Measurements from ENCODE around the gene PLEKHM2. TPM values are rescaled to one million over a fixed set of nuclear protein-coding genes. Genes with fewer than 3 reads are reported as not detected.
"Not testable (repeated sequence)": the region's sequence is repeated elsewhere in the genome, so short reads cannot be mapped to it uniquely, and the experiment has no call there.

The PLEKHM2 gene
- total RNA-seq = 91.4 TPM
- long read RNA-seq, full-length matches to known transcripts = 23 of 88 reads
- long read RNA-seq, partial matches to known transcripts = 58 of 88 reads
- long read RNA-seq, other reads (novel, unspliced or antisense) = 7 of 88 reads

- ATAC-seq (peak; percentile 78), DNase-seq (ENCODE audit: missing footprints) (peak; percentile 77)
- intact Hi-C loops (cut with DNase I) = loop anchor here (5.0 kb wide), 3 partner anchors 33 to 57 kb away; partner anchors contain the start of gene SLC25A34
Measured at GRCh38 chr1:15684042-15684461, at the start of gene PLEKHM2. Gene PLEKHM2, plus strand, starts transcription at chr1:15684320. Its CDS starts 239 bp downstream, at chr1:15684559.

DNA sequence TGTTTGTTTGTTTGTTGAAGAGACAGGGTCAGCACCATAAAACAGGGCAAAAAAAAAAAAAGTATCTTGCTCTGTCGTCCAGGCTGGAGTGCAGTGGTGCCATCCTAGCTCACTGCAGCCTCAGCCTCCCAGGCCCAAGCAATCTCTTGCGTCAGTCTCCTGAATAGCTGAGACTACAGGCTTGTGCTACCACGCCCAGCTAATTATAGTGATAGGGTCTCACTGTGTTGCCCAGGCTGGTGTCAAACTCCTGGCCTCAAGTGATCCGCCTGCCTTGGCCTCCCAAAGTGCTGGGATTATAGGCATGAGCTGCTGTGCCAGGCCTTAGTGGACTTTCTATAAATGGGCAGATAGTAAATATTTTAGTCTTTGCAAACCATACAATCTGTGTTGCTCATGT lies 47.7 kb upstream of the PLEKHM2 start:
- DNase-seq (ENCODE audit: missing footprints) (no peak), ATAC-seq (no peak)

GRCh38 chr1:15637826-15638225 lies 46.3 kb upstream of the PLEKHM2 start:
- no peak for ATAC-seq
- no peak for DNase-seq (ENCODE audit: missing footprints)
- intact Hi-C loops (cut with DNase I) = no loop called here

More for the DNA sequence above, 47.7 kb upstream of the PLEKHM2 start:
- intact Hi-C loops (cut with DNase I) = no loop called here

DNA sequence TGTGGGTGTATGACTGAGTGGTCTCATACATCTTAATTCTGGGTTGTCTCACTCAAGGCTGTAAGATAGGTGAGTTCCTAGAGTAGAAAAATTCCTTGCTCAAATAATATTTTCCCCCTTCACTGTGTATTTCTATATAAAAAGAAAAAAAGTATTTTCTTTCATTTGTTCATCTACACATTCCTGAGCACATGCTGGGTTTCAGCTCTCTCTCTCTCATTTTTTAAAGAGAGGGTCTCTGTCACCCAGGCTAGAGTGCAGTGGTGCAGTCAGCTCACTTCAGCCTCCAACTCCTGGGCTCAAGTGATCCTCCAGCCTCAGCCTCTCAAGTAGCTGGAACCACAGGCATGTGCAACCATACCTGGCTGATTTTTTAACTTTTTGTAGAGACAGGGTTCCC lies 44.9 kb upstream of the PLEKHM2 start:
- no peak for ATAC-seq
- no peak for DNase-seq (ENCODE audit: missing footprints)
- intact Hi-C loops (cut with DNase I) = no loop called here

DNA sequence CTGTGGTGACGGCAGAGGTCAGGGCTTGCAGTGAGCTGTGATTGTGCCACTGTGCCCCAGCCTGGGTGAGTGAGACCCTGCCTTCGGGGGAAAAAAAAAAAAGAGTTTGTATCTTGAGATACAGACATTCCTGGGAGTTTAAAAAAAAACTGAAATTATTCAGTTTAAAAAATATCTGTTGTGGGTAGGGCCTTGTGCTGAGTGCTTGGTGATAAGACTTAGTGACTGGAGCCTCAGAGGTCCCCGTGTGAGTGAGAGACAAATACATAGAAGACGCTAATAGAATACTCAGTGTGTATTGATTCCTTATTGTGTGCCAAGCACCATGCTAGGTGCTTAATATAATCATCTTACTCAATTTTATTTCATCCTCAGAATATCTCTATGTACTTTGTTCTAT lies 44.2 kb upstream of the PLEKHM2 start:
- intact Hi-C loops (cut with DNase I) = no loop called here
- ATAC-seq (no peak), DNase-seq (ENCODE audit: missing footprints) (no peak)

DNA sequence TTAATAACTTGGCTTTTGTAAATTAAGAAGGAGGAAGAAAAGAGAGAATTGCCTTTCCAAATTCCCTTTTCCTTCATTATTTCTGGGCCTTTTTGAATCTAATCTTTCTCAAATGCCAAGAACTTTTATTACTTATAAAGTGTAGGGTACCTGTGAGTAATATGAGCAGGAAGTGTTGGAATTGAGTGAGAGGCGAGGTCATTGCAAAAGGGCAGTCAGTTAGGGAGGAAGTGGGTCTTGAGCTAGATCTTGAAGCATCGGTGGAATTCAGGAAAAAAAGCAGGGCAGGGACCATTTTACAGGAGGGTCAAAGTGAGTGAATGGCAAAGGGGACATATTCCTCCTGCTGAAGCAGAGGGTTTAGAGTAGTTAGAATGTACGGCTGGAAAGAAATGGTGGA lies 43.5 kb upstream of the PLEKHM2 start:
- no peak for ATAC-seq
- no peak for DNase-seq (ENCODE audit: missing footprints)
- intact Hi-C loops (cut with DNase I) = no loop called here

DNA sequence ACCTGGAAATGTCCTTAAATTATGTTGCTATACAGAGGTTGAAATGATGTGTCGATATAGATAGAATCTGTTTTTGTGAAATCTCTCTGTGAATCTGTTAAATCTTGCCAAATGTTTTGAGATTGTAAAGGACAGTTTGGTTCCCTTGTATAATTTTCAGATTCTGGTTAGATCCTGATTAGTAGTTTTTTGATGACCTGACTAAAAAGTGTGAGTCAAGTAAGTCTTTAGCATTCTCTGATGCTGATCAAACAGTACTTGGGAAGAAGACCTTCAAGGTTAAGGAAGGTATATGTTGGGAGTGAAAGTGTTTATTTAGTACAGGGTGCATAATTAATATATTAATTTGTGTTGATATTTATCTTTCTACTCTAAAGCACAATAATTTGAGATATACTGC lies 34.2 kb upstream of the PLEKHM2 start:
- no peak for DNase-seq (ENCODE audit: missing footprints)
- ATAC-seq = no peak
- intact Hi-C loops (cut with DNase I) = no loop called here

DNA sequence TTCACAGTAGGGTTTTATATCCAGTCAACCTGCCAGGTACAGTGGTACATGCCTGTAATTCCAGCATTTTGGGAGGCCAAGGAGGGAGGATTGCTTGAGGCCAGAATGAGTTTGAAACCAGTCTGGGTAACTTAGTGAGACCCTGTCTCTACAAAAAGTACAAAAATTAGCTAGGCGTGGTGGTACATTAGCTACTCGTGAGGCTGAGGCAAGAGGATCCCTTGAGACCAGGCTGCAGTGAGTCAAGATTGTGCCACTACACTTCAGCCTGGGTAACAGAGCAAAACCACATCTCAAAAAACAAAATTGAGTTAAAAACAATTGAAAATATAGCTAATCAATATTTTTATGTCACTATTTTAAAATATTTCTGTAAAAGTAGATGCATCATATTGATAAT lies 33.7 kb upstream of the PLEKHM2 start:
- intact Hi-C loops (cut with DNase I) = no loop called here
- no peak for DNase-seq (ENCODE audit: missing footprints)
- no peak for ATAC-seq

- ATAC-seq; DNase-seq (ENCODE audit: missing footprints); intact Hi-C loops (cut with DNase I): not testable (repeated sequence)
Measured at GRCh38 chr1:15652130-15652529, 32.0 kb upstream of the PLEKHM2 start.

DNA sequence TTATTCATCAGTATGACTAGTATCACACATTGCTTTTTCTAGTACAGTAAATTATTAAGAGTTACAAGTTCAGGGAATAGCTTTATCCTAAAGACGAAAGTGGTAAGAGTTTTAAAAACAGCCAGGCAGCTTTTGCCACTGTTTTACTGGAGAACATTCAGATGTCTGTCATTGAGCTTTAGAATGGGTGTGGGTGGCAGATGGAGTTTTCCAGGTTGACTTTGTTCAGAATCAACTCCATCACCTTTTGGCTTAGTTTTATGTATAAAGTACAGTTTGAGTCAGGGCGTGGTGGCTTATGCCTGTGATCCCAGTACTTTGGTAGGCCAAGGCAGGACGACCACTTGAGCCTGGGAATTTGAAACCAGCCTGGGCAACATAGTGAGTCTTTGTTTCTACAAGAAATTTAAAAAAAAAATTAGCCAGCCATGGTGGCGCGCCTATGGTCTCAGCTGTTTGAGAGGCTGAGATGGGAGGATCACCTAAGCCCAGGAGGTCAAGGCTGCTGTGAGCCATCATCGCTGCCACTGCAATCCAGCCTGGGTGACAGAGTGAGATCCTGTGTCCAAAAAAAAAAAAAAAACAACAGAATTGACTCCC lies 29.9 kb upstream of the PLEKHM2 start:
- DNase-seq (ENCODE audit: missing footprints) (no peak), ATAC-seq (no peak)
- intact Hi-C loops (cut with DNase I) = no loop called here

- DNase-seq (ENCODE audit: missing footprints) = no peak
- peak; percentile 72 for ATAC-seq
- intact Hi-C loops (cut with DNase I) = loop anchor here (5.0 kb wide), 1 partner anchor 86 kb away; the partner anchor contains the start of gene TMEM82
Measured at GRCh38 chr1:15656464-15656863, 27.7 kb upstream of the PLEKHM2 start.

DNA sequence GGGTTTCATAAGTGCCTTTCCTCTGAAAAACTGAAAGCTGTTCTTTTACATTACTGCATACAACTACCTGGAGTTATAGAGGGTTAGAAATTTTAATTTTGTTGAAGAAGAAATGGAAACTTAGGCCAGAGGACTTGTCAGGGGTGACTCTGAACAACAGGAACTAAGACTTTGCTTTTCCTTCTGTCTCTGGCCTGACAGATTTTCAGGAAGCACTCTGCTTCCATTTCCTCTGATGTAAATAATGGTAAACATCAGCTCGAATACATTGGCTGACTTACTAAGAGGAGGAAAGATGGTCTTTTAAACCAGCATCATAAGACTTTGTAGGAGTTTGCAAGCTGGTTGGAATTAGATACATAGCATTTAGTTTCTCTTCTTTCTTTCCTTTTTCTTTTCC lies 27.1 kb upstream of the PLEKHM2 start:
- intact Hi-C loops (cut with DNase I) = loop anchor here (5.0 kb wide), 1 partner anchor 85 kb away; the partner anchor contains the start of gene TMEM82
- DNase-seq (ENCODE audit: missing footprints) = no peak
- no peak for ATAC-seq

DNA sequence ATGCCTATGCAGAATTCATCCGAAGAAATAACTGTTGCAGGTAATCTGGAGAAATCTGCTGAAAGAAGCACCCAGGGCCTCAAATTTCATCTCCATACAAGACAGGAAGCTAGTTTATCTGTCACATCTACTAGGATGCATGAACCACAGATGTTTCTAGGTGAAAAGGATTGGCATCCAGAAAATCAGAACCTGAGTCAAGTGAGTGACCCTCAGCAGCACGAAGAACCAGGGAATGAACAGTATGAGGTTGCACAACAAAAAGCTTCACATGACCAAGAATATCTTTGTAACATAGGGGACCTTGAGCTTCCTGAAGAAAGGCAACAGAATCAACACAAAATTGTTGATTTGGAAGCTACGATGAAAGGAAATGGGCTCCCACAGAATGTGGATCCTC lies 24.0 kb upstream of the PLEKHM2 start:
- ATAC-seq (no peak), DNase-seq (ENCODE audit: missing footprints) (no peak)
- intact Hi-C loops (cut with DNase I) = no loop called here

GRCh38 chr1:15662477-15662876 lies 21.6 kb upstream of the PLEKHM2 start:
- peak; percentile 73 for ATAC-seq
- no peak for DNase-seq (ENCODE audit: missing footprints)
- intact Hi-C loops (cut with DNase I) = no loop called here

- ATAC-seq (no peak), DNase-seq (ENCODE audit: missing footprints) (no peak)
- intact Hi-C loops (cut with DNase I) = no loop called here
Measured at GRCh38 chr1:15663925-15664324, 20.2 kb upstream of the PLEKHM2 start.

GRCh38 chr1:15667362-15667761 lies 16.8 kb upstream of the PLEKHM2 start:
- ATAC-seq = peak; percentile 19
- no peak for DNase-seq (ENCODE audit: missing footprints)
- intact Hi-C loops (cut with DNase I) = no loop called here

DNA sequence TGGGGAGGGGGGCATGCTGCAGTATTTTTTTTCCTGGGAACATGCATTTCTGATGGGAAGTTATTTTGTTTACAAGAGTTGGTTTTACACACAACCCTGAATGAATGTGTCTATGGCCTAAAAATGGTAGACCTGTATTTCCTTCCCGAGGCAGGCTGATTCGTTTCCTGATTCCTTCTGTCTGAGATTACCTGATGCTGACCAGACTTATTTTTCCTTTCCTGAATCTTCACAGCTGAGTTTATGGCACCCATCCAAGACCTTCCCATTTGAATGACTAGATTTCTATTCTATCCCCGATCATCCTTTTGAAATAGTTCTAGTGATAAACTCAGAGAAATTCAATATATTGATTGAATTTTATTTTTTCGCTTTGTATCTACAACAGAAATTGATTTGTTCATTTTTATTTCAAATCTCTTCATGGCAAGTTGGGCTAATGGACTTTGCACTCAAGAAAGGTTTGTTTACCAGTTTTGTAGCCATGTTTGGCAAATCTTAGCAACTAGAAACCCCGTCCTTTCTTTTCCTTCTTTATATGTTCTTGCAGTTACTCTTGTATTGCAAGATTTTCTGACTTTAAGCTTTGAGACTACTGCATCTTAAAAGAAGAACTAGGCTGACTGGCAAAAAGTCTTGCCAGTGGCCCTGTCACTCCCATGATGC lies 15.9 kb upstream of the PLEKHM2 start:
- ATAC-seq = no peak
- no peak for DNase-seq (ENCODE audit: missing footprints)

DNA sequence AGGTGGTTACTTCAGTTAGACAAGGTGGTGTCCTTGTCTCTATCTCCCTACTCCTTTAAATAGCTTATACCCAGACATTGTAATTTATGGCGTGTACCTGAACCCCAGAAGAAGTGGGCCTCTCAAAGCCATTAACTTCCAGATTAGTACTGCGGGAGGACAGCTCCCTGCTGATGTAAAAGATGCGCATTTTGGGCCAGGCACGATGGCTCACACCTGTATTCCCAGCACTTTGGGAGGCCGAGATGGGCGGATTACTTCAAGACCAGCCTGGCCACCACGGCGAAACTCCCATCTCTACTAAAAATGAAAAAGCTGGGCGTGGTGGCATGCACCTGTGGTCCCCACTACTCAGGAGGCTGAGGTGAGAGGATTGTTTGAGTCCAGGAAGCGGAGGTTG lies 15.0 kb upstream of the PLEKHM2 start:
- ATAC-seq = no peak
- no peak for DNase-seq (ENCODE audit: missing footprints)
- intact Hi-C loops (cut with DNase I) = no loop called here

More for the DNA sequence above, 15.9 kb upstream of the PLEKHM2 start:
- intact Hi-C loops (cut with DNase I) = no loop called here

DNA sequence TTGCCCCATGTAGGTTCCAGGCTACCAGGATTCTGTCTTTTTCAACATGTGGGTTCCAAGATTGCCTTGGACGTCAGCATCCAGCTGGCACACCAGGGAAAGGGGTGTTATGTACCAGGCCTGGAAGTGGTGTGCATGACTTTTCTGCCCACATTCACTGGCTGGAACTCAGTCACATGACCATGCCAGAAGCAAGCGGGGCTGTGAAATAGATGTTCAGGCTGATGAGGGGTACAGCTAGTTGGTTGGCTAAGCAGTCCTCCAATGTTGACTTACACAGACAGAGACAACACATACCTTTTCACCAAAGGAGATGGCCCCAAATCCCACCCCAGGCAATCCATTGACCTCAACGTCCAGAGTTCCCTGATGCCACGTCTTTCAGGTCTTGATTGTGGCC lies 14.3 kb upstream of the PLEKHM2 start:
- intact Hi-C loops (cut with DNase I) = no loop called here
- ATAC-seq (no peak), DNase-seq (ENCODE audit: missing footprints) (no peak)

- intact Hi-C loops (cut with DNase I) = no loop called here
- DNase-seq (ENCODE audit: missing footprints) = no peak
- no peak for ATAC-seq
Measured at GRCh38 chr1:15671430-15671829, 12.7 kb upstream of the PLEKHM2 start.
